Activated CD4-positive, alpha-beta T cell treated with anti-CD3 and anti-CD28 coated beads for 48 hours (primary cell): ENCODE measurements around the gene ATOH8.
A peak's percentile ranks its signal among the peaks of the same experiment; 100 is the strongest.
"Not testable (repeated sequence)": the region's sequence is repeated elsewhere in the genome, so short reads cannot be mapped to it uniquely, and the experiment has no call there.

Experiments used
- DNase-seq: peaks from one replicate; pipeline ENCODE4 v3.0.0-alpha.2; 2020

The ATOH8 gene

GRCh38 chr2:85806358-85807118 is 52.7 kb downstream of the ATOH8 start:
- no peak for DNase-seq

DNA sequence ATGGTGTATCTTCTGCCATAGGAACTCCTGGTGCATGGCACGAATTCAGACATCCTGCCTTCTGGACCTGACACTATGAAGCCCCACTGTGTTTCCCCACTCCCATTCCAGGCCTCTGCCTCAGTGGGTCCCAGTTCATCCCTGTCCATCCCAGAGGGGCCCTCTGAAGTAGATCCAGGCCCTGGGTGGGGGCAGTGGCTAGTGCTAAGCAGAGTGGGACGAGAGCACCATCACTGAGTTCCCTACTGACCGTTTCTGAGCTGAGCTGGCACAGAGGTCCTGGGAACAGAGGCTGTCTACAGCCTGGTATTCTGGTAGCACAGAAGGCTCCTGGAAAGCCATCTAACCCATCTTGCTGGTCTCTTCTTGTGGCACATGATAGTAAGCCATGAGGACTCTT is 54.0 kb downstream of the ATOH8 start:
- DNase-seq, result no peak

DNA sequence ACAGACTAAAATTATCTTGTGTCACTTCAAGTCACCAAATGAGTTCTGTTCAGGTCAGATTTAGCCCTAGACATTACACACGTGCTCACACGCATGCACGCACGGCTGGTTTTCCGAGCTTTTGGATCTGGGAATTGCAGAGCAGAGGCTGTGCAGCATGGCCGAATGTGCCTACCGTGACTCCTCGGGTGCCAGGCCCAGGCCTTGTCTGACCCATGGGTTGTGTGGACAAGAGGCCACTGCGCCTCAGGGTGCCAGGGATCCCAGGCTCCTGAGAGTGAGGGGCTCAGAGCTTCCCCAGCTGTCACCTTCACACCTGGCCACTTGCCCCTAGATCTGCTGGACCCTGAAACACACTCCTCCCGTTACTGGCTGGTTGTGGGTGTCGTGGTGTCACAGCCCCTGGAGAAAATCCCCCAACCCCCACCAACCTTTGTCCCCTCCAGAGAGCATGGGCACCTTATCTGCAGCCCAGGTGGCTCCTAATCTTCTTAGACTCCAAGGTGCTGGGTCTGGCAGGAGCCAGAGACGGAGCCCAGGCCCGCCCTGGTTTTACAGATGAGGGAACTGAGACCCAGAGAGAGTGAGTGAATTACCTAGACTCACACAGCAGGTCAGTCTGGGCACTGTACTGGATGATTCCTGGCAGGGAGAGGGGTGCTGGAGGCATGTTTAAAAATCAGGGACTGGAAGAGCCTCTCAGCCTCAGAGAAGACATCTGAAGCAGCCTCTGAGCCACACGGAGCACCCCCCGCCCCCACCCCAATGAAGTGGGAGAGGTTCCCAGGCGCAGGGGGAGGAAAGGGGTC is 56.8 kb downstream of the ATOH8 start:
- no peak for DNase-seq

DNA sequence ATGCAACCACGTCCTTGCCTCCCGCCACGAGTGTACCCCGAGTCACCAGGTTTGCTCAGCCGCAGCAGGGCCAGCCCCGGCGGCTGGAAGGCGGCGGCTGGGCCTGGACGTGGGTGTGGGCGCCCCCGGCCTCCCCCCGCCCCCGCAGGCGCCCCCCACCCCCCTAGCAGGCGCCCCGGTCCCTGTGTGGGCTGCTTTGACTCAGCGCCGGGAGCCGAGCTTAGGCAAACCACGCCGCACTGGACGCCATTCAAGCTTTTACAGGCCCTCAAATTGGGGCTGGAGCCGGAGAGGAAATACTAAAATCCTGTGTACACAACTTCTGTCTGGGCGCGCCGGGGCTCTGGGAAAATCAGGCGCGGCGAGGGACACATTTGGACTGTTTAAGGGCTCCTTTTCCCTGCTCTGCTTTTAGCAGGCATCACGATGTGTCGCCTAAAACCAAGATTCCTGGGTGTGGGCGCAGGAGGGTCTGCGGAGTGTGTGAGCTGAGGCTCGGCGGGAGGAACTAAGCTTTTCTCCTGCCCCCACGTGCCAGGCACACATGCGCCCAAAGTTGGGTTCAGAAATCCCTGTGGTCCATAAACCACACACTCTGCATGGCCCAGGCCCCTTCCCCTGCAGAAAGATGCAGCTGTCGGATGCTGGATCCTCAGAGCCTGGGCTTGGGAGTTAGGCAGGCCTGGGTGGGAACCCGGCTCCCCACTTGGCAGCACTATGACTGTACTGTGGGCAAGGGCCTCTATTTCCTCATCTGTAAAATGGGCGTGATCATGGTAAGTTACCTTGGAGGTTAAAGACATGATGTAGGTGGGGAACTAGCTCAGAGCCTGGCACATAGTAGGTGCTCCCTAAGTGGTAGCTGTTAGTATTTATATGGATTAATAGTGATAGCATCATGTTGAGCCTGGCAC is 57.6 kb downstream of the ATOH8 start:
- no peak for DNase-seq

GRCh38 chr2:85812094-85812735 is 58.4 kb downstream of the ATOH8 start:
- DNase-seq, result no peak

DNA sequence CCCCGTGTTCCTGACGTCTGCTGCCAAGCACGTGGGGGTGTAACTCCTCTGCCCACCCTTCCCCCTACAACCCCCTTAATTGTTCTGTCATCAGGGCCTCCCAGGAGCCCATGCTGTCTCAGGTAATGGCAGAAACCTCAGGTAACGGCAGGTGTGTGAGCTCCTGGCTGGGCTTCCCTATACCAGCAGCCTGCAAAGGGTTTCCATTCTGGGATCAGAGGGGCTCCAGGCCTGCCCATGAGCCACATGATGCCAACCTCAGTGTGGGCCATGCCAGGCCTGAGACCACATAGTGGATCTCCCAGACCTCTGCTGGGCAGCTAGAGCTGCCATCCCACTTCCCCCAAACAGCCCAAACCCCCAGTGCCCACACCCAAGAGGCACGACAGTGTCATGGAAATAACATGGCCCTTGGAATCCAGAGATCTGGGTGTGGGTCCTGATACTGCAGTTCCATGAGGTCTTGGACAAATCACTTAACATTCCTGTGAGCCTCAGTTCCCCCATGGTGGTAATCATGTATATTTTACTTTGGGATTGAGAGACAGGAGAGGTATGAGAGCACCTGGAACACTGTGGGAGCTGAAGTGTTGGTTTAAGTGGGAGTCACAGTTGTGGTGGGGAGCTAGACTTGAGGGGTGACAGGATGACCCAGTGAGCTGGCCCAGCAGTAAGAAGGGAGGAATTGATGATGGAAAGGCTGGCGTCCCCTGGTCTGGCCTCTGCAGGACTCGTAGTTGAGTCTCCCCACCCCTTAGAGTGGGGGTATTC is 59.6 kb downstream of the ATOH8 start:
- no peak for DNase-seq

DNA sequence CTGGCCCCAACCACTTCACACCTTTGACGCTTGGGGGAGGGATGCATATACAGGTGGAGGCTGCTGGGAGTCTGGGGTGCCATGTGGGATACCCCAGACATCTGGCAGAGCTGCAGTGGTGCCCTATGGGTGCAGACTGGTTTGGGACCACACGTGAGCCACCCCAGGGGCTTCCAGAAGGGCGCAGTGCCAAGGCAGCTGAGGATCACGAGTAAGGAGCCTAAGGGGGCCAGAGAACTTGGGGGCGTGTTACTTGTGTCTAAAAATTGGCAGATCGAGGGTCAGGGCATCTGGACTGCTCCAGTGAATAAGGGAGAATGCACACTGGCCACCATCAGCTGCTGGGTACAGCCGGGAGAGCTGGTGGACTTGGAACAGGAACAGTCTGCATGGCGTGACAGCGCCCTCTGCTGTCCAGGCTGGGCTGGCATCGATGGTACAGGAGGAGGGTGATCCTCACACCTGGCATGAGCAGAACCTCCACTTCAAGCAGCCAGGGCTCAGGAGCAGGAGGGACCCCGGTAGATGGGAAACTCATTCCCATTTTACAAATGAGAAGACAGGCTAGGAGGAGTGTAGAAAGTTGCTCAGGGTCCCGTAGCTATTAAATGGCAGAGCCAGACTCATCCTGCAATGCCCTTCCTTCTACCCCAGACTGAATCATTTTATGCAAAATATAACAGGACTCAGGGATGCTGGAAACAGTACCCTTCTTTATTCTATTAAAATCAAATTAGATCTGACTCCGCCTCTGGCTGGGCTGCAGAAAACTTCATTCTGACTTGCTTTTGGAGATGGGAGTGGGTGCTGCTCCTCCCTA is 60.4 kb downstream of the ATOH8 start:
- peak; percentile 92 for DNase-seq

GRCh38 chr2:85814802-85815550 is 61.2 kb downstream of the ATOH8 start:
- DNase-seq, result no peak

- DNase-seq, result no peak
These were observed 66.2 kb downstream of the ATOH8 start for GRCh38 chr2:85819811-85820510.

DNA sequence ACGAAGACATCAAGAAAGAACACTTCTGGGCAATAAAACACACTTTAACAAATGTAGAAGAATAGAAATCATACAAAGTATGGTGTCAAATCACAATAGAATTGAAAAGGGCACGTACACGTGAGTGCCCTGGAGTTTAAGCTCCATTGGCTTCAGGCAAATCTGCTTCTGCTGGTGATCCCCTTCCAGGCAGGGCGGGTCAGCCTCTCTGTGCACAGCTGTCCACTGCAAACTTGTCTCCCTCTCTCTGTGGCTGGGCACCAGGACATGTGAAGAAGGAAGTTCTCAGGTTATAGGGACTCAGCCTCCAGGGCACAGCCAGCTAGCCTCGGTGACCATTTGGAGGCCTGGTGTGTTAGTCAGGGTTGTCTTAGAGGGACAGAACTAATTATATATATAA is 69.0 kb downstream of the ATOH8 start:
- no peak for DNase-seq

- no peak for DNase-seq
These were observed 70.2 kb downstream of the ATOH8 start for GRCh38 chr2:85823951-85824350.

- peak; percentile 87 for DNase-seq
These were observed 73.4 kb downstream of the ATOH8 start for GRCh38 chr2:85826990-85827878.

DNA sequence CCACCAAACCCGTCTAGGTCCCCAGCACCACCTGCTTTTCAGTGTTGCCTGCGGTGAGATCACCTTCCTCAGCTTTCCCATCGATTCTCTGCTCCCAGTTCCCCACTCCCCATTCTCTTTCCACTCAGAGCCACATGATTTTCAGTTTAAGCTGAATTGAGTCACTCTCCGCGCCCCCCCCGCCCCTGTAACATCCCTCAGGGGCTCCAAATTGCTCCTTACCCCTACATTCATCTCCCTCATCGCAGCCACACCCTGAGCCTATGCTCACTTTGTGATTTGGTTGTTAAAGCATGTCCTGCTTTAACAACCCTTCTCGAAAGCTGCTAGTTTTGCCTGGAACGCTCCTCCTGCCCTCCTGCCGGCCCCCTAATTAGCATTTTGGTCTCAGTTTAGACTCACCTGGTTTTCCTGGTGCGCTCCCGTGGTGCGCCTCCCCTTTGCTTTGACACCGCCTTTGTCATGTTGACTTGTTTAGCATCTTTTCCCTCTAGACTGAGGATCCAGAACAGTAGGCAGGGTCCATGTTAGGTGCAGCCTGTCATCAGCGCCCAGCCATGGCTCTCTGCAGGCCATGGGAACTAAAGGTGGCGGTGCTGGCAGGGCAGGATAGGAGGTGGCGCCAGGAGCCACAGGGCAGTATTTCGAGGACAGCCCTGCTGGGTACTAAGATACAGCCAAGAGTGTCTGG is 74.2 kb downstream of the ATOH8 start:
- DNase-seq, result no peak

DNA sequence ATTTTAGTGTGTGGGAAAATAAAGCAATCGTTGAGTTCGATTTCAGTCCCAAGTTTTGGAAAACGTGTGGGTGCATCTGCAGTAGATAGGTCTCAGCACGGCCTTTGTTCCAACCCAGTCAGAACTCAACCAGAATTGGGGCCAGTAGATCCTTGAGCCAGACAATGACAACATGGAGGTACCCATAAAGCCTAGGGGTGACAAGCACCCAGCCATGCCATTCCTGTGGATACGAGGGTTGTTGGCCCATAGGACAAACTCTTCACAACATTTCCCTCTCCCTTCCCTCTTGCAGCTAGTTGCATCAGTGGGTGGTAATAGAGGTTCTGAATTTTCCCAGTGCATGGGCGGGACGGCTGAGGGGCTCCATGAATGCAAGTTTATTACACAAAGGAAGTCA is 74.9 kb downstream of the ATOH8 start:
- no peak for DNase-seq

DNA sequence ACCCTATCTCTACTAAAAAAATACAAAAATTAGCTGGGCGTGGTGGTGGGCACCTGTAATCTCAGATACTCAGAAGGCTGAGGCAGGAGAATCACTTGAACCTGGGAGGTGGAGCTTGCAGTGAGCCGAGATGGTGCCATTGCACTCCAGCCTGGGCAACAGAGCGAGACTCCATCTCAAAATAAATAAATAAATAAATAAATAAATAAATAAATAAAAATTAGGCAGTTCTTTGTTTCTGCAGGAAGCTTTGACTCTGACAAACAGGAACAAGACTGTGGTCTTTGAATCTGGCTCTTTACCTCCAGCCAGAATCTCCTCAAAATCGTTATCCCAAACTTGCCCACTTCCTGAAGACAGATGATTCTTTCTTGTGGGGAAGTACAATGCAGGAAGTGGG is 75.6 kb downstream of the ATOH8 start:
- not testable (repeated sequence) for DNase-seq

DNA sequence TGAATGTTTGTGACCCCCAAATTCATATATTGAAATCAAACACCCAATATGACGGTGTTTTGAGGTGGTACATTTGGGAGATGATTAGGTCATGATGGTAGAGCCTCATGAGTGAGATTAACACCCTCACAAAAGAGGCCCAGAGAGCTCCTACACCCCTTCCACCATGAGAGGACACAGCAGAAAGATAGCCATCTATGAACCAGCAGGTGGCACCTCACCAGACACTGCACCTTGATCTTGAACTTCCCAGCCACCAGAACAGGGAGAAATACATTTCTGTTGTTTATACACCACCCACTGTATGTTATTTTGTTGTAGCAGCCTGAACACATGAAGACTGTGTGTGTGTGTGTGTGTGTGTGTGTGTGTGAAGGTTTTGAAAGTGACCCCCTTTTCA is 76.9 kb downstream of the ATOH8 start:
- DNase-seq, result no peak

GRCh38 chr2:85831735-85832134 is 77.9 kb downstream of the ATOH8 start:
- DNase-seq, result no peak

GRCh38 chr2:85834466-85834865 is 80.7 kb downstream of the ATOH8 start:
- DNase-seq, result no peak
